DND-41 (cell line): ENCODE results near the gene NCOA5.

ENCODE experiments used
- EZH2 ChIP-seq: IDR thresholded peaks from 3 replicates; pipeline ENCODE4 v1.6.1; 2012; ENCODE audit warnings: borderline replicate concordance, low read depth, mild to moderate bottlenecking, moderate library complexity, low read length, inconsistent platforms; ENCODE audit not compliant: severe bottlenecking
- TF ChIP-seq, protein P1 (sequence below): IDR thresholded peaks from 2 replicates; pipeline ENCODE4 v1.5.1; 2012; ENCODE audit warnings: borderline replicate concordance, low read length, moderate library complexity, mild to moderate bottlenecking; ENCODE audit not compliant: poor library complexity, severe bottlenecking; ENCODE audit errors: extremely low read depth

DNA sequence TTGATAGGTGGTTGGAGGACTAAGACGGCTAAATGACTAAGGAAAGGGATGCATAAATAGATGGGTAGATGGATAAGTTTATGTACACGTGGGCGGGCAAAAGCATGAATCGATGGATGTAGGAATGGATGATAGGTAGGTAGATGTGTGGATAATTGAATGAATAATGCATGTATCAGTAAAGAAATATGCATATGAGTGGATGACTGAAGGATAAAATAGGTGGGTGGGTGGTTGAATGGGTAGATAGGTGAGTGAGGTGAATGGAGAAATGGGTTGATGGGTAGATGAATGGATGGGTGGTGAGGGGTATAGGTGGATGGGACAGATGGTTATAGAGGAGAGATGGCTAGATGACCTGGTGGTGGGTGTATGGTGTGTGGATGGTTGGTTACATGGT lies 40.6 kb downstream of the NCOA5 start:
- TF ChIP-seq, protein P1, sequence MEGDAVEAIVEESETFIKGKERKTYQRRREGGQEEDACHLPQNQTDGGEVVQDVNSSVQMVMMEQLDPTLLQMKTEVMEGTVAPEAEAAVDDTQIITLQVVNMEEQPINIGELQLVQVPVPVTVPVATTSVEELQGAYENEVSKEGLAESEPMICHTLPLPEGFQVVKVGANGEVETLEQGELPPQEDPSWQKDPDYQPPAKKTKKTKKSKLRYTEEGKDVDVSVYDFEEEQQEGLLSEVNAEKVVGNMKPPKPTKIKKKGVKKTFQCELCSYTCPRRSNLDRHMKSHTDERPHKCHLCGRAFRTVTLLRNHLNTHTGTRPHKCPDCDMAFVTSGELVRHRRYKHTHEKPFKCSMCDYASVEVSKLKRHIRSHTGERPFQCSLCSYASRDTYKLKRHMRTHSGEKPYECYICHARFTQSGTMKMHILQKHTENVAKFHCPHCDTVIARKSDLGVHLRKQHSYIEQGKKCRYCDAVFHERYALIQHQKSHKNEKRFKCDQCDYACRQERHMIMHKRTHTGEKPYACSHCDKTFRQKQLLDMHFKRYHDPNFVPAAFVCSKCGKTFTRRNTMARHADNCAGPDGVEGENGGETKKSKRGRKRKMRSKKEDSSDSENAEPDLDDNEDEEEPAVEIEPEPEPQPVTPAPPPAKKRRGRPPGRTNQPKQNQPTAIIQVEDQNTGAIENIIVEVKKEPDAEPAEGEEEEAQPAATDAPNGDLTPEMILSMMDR, result no peak
- TF ChIP-seq EZH2, result no peak
